HCT116 (cell line): ENCODE measurements around the gene PRM3. TPM values are rescaled to one million over a fixed set of nuclear protein-coding genes. Genes with fewer than 3 reads are reported as not detected.

ENCODE experiments used
- ATAC-seq: fragments of 200-7000 bp; cut with Tn5 transposase; 2 replicates; pipeline ENCODE4 v1.9.1; 2020; ENCODE audit warnings: mild to moderate bottlenecking, moderate library complexity
- BruUV-seq: library from RNA; stranded (reverse); fragments of 400-500 nt; replicated peaks from 2 replicates; lab custom pipeline; 2021; lab: Mats Ljungman, UMichigan
- CTCF ChIA-PET: fragments of 300-600 bp; sonication (Branson Sonifier 250); formaldehyde crosslinking; loops from one replicate; lab custom pipeline; 2021; ENCODE audit warnings: antibody characterized with exemption; lab: Charles Lee
- POLR2A ChIA-PET: fragments of 300-600, 350-600 bp; sonication (Branson Sonifier 250); formaldehyde crosslinking; loops from one replicate; lab custom pipeline; 2021; ENCODE audit warnings: antibody characterized with exemption; lab: Charles Lee
- RAD21 ChIA-PET, 2 experiments: fragments of 300-600 bp; sonication (Branson Sonifier 250); formaldehyde crosslinking; loops; one replicate each; lab custom pipeline; 2023; ENCODE audit warnings: low total read pairs in 2 of 2; ENCODE audit not compliant: uncharacterized antibody in 2 of 2, unreplicated experiment in 2 of 2, low non-redundant PET in 1 of 2; lab: Charles Lee
- DNase-seq: peaks from one replicate; pipeline ENCODE4 v3.0.0-alpha.2; 2010; ENCODE audit warnings: low read depth, low spot score
- H2AFZ ChIP-seq: fragments of 200-600 bp; shearing (Covaris generic), sonication (generic); 2 replicates; pipeline ENCODE4 v1.6.1; 2017; ENCODE audit warnings: low read depth, mixed run types, mixed read lengths, antibody characterized with exemption, low read length; ENCODE audit not compliant: poor library complexity, severe bottlenecking
- H3K27ac ChIP-seq: 2 replicates; pipeline ENCODE4 v1.5.1; 2012; ENCODE audit warnings: low read depth, low read length
- H3K27me3 ChIP-seq: fragments of 200-600 bp; sonication (generic); 2 replicates; pipeline ENCODE4 v1.6.1; 2016; ENCODE audit warnings: mixed run types, low read length, mixed read lengths; ENCODE audit not compliant: insufficient read depth
- H3K36me3 ChIP-seq, 2 experiments: fragments of 200-500 bp in 1 of 2; fragments of 200-600 bp in 1 of 2; sonication (Bioruptor generic) in 1 of 2; sonication (generic) in 1 of 2; 2 replicates each; pipeline versions ENCODE4 v1.5.1 to v1.6.1; 2014 to 2016; ENCODE audit warnings: low read length in 2 of 2, inconsistent platforms in 1 of 2, mixed read lengths in 1 of 2, mixed run types in 1 of 2; ENCODE audit not compliant: insufficient read depth in 2 of 2, control insufficient read depth in 1 of 2
- H3K4me1 ChIP-seq, 2 experiments: fragments of 200-600 bp in 1 of 2; sonication (generic) in 1 of 2; 2 replicates each; pipeline versions ENCODE4 v1.5.1 to v1.6.1; 2012 to 2017; ENCODE audit warnings: low read length in 2 of 2, inconsistent platforms in 1 of 2, mild to moderate bottlenecking in 1 of 2, mixed read lengths in 1 of 2, mixed run types in 1 of 2, moderate library complexity in 1 of 2; ENCODE audit not compliant: insufficient read depth in 2 of 2, control insufficient read depth in 1 of 2
- H3K4me2 ChIP-seq: fragments of 200-600 bp; sonication (generic); 2 replicates; pipeline ENCODE4 v1.6.1; 2017; ENCODE audit warnings: mixed run types, low read length, mixed read lengths
- H3K4me3 ChIP-seq, 2 experiments: fragments of 200-600 bp in 1 of 2; sonication (generic) in 1 of 2; replicated peaks in 1 of 2; 2 replicates each; pipeline ENCODE4 v1.5.1; 2011 to 2016; ENCODE audit warnings: low read length in 2 of 2, control low read depth in 1 of 2, low read depth in 1 of 2, mild to moderate bottlenecking in 1 of 2, mixed read lengths in 1 of 2, mixed run types in 1 of 2
- H3K79me2 ChIP-seq: fragments of 200-600 bp; sonication (generic); 2 replicates; pipeline ENCODE4 v1.6.1; 2017; ENCODE audit warnings: mild to moderate bottlenecking, mixed run types, low read length, moderate library complexity, mixed read lengths; ENCODE audit not compliant: insufficient read depth
- H3K9ac ChIP-seq: fragments of 200-600 bp; sonication (generic); 2 replicates; pipeline ENCODE4 v1.6.1; 2016; ENCODE audit warnings: low read length, mixed read lengths
- H3K9me2 ChIP-seq: fragments of 200-600 bp; sonication (generic), shearing (Covaris generic); 2 replicates; pipeline ENCODE4 v1.6.1; 2017; ENCODE audit warnings: mixed run types, mild to moderate bottlenecking, moderate library complexity; ENCODE audit not compliant: insufficient read depth
- H3K9me3 ChIP-seq, 2 experiments: fragments of 200-500 bp in 1 of 2; fragments of 200-600 bp in 1 of 2; sonication (Bioruptor generic) in 1 of 2; sonication (generic) in 1 of 2; 2 replicates each; pipeline ENCODE4 v1.6.1; 2014 to 2017; ENCODE audit warnings: low read length in 2 of 2, mixed read lengths in 2 of 2, inconsistent platforms in 1 of 2, low read depth in 1 of 2, mild to moderate bottlenecking in 1 of 2, mixed run types in 1 of 2, moderate library complexity in 1 of 2; ENCODE audit not compliant: control insufficient read depth in 1 of 2, insufficient read depth in 1 of 2
- H4K20me1 ChIP-seq: fragments of 200-600 bp; sonication (generic), shearing (Covaris generic); 2 replicates; pipeline ENCODE4 v1.6.1; 2017; ENCODE audit warnings: mixed run types, mild to moderate bottlenecking, moderate library complexity; ENCODE audit not compliant: insufficient read depth
- CEBPB ChIP-seq: IDR thresholded peaks from 2 replicates; pipeline ENCODE4 v1.6.1; 2012; ENCODE audit warnings: low read depth
- CTCF ChIP-seq, 3 experiments: fragments of 200-600 bp in 1 of 3; sonication (generic) in 1 of 3; IDR thresholded peaks in 2 of 3; conservative IDR thresholded peaks in 1 of 3; 2 replicates each; pipeline ENCODE4 v1.5.1; 2012 to 2017; ENCODE audit warnings: low read depth in 2 of 3, low read length in 2 of 3, antibody characterized with exemption in 1 of 3, borderline replicate concordance in 1 of 3, control low read depth in 1 of 3, mild to moderate bottlenecking in 1 of 3, mixed read lengths in 1 of 3, mixed run types in 1 of 3, moderate library complexity in 1 of 3; ENCODE audit not compliant: insufficient read depth in 1 of 3
- EGR1 ChIP-seq: IDR thresholded peaks from 2 replicates; pipeline ENCODE4 v1.6.1; 2012; ENCODE audit warnings: low read depth
- ELF1 ChIP-seq: IDR thresholded peaks from 2 replicates; pipeline ENCODE4 v1.6.1; 2012; ENCODE audit warnings: low read depth, borderline replicate concordance
- EZH2 ChIP-seq: fragments of 200-600 bp; sonication (generic); IDR thresholded peaks from 2 replicates; pipeline ENCODE4 v1.6.1; 2017; ENCODE audit warnings: antibody characterized with exemption, mixed run types
- FOSL1 ChIP-seq: IDR thresholded peaks from 2 replicates; pipeline ENCODE4 v1.6.1; 2012; ENCODE audit warnings: low read depth
- JUND ChIP-seq: IDR thresholded peaks from 2 replicates; pipeline ENCODE4 v1.6.1; 2012
- POLR2A ChIP-seq: IDR thresholded peaks from 2 replicates; pipeline ENCODE4 v1.7.0; 2011; ENCODE audit warnings: borderline replicate concordance; ENCODE audit not compliant: insufficient read depth, insufficient read length; ENCODE audit errors: extremely low read depth
- REST ChIP-seq: IDR thresholded peaks from 2 replicates; pipeline ENCODE4 v1.6.1; 2012; ENCODE audit warnings: low read depth
- SIN3A ChIP-seq: IDR thresholded peaks from 2 replicates; pipeline ENCODE4 v1.6.1; 2012; ENCODE audit warnings: low read depth
- SRF ChIP-seq: IDR thresholded peaks from 2 replicates; pipeline ENCODE4 v1.6.1; 2012; ENCODE audit warnings: low read depth
- ZFX ChIP-seq: fragments of 450-650 bp; IDR thresholded peaks from 2 replicates; pipeline ENCODE4 v1.6.1; 2017
- ZNF274 ChIP-seq: fragments of 200-500 bp; sonication (Bioruptor generic); IDR thresholded peaks from 2 replicates; pipeline ENCODE4 v1.6.1; 2014; ENCODE audit warnings: mild to moderate bottlenecking, low read depth, low read length, inconsistent platforms
- intact Hi-C: fragments of 100-400 bp; cut with micrococcal nuclease; formaldehyde crosslinking; loops from 2 replicates; pipeline ENCODE4 v1.10.0; 2022
- total RNA-seq: library from RNA; stranded (reverse); gene quantifications from one replicate; pipeline ENCODE4 v1.2.1, GENCODE V29; 2021; ENCODE audit not compliant: unreplicated experiment

The PRM3 gene
- total RNA-seq, 1 experiment from 2014 or later: not detected

- intact Hi-C loops: no loop called here
- ATAC-seq (no peak), DNase-seq (no peak)
- RAD21 ChIA-PET: no interaction called here
- no peaks in the 10 kb centered on the region for H3K9me3 ChIP-seq
- no peaks in the 10 kb centered on the region for H3K4me1 ChIP-seq
- no peak within 1 kb of the TSS for H3K9ac ChIP-seq
- H3K9me2 ChIP-seq: no peaks in the 10 kb centered on the region
- no peak within 1 kb of the TSS for H3K4me3 ChIP-seq
- no peaks in the 10 kb centered on the region for H4K20me1 ChIP-seq
- H3K79me2 ChIP-seq: no peaks in the 10 kb centered on the region
- POLR2A ChIA-PET: interaction anchor here (1.6 kb wide), 1 partner anchor 13 kb away, joined by 7 read pairs; the partner anchor contains the start of gene SOCS1
- H3K27me3 ChIP-seq: no peaks in the 10 kb centered on the region
- H3K27ac ChIP-seq: no peak within 1 kb of the TSS
- no peak within 1 kb of the TSS for H3K4me2 ChIP-seq
- CTCF ChIA-PET: no interaction called here
- no TSS peak for BruUV-seq
- H2AFZ ChIP-seq: no peak within 1 kb of the TSS
- no peak for TF ChIP-seq POLR2A
- TF ChIP-seq REST: no peak
- TF ChIP-seq EGR1: no peak
- TF ChIP-seq JUND: no peak
- no peak for TF ChIP-seq SRF
- no peak for TF ChIP-seq FOSL1
- no peak for TF ChIP-seq ELF1
- TF ChIP-seq CEBPB: no peak
- no peak for TF ChIP-seq SIN3A
- no peak for TF ChIP-seq EZH2
- TF ChIP-seq CTCF (IDR thresholded peaks at IDR 0.05 in 2 of 3, conservative IDR thresholded peaks at IDR 0.05 in 1 of 3; ENCODE audit: borderline replicate concordance in 1 of 3, insufficient read depth in 1 of 3, low read depth in 2 of 3, low read length in 2 of 3): no peak
- no peak for TF ChIP-seq ZFX
- no peak for TF ChIP-seq ZNF274
- H3K36me3 ChIP-seq: no peaks in the 10 kb centered on the region
Measured at GRCh38 chr16:11268921-11269375, 4.5 kb downstream of the PRM3 start, which contains the start of gene TNP2. Gene TNP2 (minus strand): TSS chr16:11269325. CDS start chr16:11269262, 63 bp downstream.
